SHP77 (cell line): Measurements from ENCODE around the gene TMEM18.

ENCODE experiments used
- DNase-seq, 2 experiments: peaks; one replicate each; lab custom pipeline; 2025; lab: John Stamatoyannopoulos, UW

The TMEM18 gene

DNA sequence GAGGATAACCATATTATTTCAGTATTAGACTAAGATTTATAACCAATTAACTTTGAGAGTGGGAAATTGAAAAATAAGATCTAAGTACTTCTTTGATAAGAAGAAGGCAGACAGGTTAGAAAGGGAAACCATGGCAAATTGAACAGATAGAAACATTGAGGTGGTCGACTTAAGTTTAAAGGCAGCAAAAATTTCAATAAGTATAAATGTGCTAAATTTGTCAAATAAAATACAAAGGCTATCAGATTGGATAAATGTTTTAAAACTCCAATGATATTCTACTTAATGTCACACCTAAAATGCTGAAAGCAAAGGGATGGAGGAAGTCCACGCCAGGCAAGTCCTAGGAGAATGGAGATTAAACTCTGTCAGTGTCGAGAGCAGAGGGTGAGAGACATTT is 59.2 kb downstream of the TMEM18 start:
- DNase-seq = no peak
